Mesodermal cell (in vitro differentiated cells): ENCODE data around the gene CD101.

ENCODE experiments used
- H3K27ac ChIP-seq: 2 replicates; pipeline ENCODE4 v1.7.0; 2013; ENCODE audit warnings: mild to moderate bottlenecking, low read depth, low read length, moderate library complexity; ENCODE audit not compliant: severe bottlenecking
- H3K36me3 ChIP-seq: 2 replicates; pipeline ENCODE4 v1.7.1; 2013; ENCODE audit warnings: mild to moderate bottlenecking, low read length, moderate library complexity; ENCODE audit not compliant: control insufficient read depth, insufficient read depth
- H3K4me1 ChIP-seq: one replicate; pipeline ENCODE4 v1.7.1; 2013; ENCODE audit warnings: mild to moderate bottlenecking, low read length; ENCODE audit not compliant: insufficient read depth, control insufficient read depth, poor library complexity, severe bottlenecking
- H3K4me3 ChIP-seq: 2 replicates; pipeline ENCODE4 v1.7.0; 2013; ENCODE audit warnings: low read length, control low read depth, mild to moderate bottlenecking; ENCODE audit not compliant: insufficient read depth, poor library complexity, severe bottlenecking; ENCODE audit errors: extremely low read depth
- H3K9me3 ChIP-seq: 2 replicates; pipeline ENCODE4 v1.7.1; 2013; ENCODE audit warnings: mild to moderate bottlenecking, low read length, moderate library complexity; ENCODE audit not compliant: control insufficient read depth
- WGBS, 2 experiments: methylation state at CpG; one replicate each; pipeline ENCODE4 v1.1.5; 2013; ENCODE audit warnings: missing lambda C conversion rate in 2 of 2; ENCODE audit not compliant: insufficient coverage in 2 of 2; 5-methylcytosine and 5-hydroxymethylcytosine counted together

CD101 gene

DNA sequence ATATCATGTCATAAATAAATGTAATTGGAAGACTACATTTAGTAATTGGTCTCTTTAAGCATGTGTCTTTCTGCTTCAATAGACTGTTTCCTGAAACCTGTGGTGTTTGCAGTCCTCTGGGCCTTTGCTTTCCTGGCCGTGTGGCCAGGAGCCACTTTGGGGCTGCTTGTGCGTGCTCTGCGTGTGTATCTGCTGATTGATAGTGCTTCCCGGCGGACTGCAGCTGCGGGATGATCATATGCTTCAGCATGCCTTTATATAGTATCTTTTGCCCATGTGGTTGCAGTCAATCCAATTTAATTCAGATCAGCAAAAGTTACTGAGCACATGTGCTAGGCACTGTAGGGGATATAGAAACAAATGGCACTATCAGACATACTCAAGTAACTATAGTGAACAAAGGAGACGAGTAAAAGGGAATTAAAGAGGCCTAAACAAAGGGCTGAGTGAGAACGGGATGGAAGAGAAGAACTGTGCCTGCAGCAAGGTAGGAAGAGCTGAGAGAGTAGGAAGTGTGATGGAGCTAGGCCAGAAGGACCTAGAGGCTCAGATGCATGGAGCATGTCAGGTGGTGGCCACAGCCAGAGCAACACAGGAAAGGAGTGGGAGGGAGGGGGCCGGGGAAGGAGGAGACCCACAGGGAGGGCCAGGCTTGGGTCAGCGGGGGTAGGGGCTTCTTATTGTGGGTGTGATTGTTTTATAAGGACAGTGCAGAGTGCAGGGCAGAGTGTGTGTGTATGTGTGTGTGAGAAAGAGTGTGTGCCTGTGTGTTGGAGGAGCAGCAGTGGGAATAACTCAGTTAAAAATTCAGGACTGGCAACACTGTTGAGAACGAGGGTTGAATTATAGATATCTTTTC lies 31.4 kb downstream of the CD101 start:
- no peak overlapping the region for H3K4me3 ChIP-seq
- 86 to 90% methylated on average over 10 of the region's 11 CpGs for WGBS, 2 experiments
- H3K36me3 ChIP-seq = no peaks in the 10 kb centered on the region
- no peak overlapping the region for H3K27ac ChIP-seq
- no peaks in the 10 kb centered on the region for H3K9me3 ChIP-seq
- H3K4me1 ChIP-seq = no peaks in the 10 kb centered on the region

DNA sequence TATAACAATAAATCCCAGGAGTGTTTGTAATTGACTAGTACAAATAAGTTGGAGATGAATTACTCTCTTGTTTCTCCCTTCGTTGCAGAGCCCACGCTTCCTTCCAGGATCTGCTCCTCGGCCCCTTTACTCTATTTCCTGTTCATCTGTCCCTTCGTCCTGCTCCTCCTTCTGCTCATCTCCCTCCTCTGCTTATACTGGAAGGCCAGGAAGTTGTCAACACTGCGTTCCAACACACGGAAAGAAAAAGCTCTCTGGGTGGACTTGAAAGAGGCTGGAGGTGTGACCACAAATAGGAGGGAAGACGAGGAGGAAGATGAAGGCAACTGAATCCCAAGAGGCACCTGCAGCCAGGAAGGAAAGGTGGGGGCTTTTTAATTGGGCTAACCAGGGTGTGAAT lies 32.2 kb downstream of the CD101 start:
- WGBS, 2 experiments = 85 to 89% methylated on average over 3 to 5 of the region's 7 CpGs
- H3K36me3 ChIP-seq = no peaks in the 10 kb centered on the region
- H3K4me3 ChIP-seq = no peak overlapping the region
- H3K27ac ChIP-seq = no peak overlapping the region
- H3K9me3 ChIP-seq = no peaks in the 10 kb centered on the region
- no peaks in the 10 kb centered on the region for H3K4me1 ChIP-seq

DNA sequence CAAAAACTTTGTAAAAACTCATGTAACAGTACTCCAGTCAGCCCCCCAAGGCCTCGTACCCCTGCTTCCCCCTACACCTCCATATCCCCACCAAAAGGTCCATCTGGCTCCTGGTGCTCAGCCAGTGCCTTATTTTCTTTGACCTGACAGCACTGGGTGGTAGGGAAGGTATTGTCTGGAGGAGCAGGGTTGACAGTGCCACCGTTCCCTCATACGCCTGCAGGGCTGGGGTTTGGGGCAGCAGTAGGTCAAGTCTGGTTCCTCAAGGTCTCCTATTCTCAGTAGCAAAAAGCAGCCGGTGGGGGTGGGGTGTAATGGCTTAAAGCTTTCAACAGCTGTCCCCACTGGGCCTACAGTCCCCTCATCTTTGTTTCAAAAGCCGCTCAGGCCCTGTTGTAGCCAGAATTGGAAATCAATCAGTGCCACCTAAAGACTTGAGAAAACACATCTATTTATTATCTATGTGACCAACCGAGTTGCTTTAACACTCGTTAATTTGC lies 33.3 kb downstream of the CD101 start:
- 80 to 100% methylated on average over 3 to 6 of the region's 7 CpGs for WGBS, 2 experiments
- no peaks in the 10 kb centered on the region for H3K4me1 ChIP-seq
- no peak overlapping the region for H3K4me3 ChIP-seq
- H3K36me3 ChIP-seq = no peaks in the 10 kb centered on the region
- no peak overlapping the region for H3K27ac ChIP-seq
- no peaks in the 10 kb centered on the region for H3K9me3 ChIP-seq

DNA sequence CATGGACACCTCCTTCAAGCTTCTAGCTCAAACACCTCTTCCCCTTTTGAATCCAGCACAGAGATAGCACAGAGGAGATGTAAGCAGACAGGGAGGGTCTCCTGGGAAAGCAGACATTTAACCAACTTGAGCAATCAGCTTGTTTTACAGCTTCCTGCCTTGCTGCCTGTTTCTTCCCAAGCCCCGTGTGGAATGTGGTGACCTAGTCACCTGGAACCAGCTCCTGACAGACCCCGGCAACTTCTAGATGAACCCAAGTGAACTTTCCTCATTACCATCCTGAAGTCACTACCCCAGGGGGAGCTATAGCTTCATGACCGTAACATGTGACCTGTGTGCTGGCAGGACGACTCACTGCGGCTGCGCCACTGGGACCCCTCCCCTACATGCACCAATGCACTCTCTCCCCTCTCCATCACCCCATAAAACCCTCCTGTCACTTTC lies 34.5 kb downstream of the CD101 start:
- H3K4me1 ChIP-seq = no peaks in the 10 kb centered on the region
- H3K9me3 ChIP-seq = no peaks in the 10 kb centered on the region
- no peak overlapping the region for H3K27ac ChIP-seq
- 78 to 92% methylated on average over 5 to 6 of the region's 6 CpGs for WGBS, 2 experiments
- no peaks in the 10 kb centered on the region for H3K36me3 ChIP-seq
- H3K4me3 ChIP-seq = no peak overlapping the region

DNA sequence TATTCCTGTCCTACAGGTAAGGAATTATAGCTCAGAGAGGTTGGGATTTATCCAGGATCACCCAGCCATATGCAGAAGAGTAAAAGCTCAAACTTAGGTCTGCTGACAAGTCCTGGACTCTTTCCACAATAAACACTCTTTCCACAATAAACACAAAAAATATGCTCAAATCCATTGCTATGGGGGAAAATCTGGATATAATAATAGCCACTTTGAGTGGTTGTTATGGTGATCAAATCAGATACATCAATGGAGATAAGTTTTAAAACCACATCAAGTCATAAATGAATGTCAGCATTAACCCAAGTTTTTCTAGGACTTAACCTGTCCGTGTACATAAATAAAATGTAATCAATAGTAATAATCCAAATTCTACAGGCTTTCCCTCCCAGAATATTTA lies 36.2 kb downstream of the CD101 start:
- WGBS, 2 experiments = no CpG with 5 or more reads among the region's 1 CpG
- Histone ChIP-seq H3K4me1 (no peaks in the 10 kb centered on the region), H3K4me3 (no peak overlapping the region), H3K36me3 (no peaks in the 10 kb centered on the region), H3K27ac (no peak overlapping the region), H3K9me3 (no peaks in the 10 kb centered on the region)

DNA sequence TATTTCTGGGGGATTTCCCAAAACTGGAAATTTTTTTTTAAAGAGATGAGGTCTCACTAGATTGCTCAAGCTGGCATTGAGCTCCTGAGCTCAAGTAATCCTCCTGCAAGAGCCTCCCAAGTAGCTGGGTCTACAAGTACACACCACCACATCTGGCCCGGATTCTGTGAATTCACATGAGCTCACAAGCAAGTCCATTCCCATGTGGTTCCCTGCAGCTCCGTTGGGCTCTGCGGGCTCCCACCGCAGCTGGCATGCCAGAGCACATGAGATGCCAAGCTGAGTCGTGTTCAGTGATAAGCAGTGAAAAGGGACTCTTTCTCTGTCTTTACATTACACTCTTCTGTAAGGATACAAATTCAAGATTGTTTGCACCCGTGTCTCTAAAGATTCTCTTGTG lies 36.7 kb downstream of the CD101 start:
- WGBS, 2 experiments = 86 to 93% methylated on average over 4 to 6 of the region's 6 CpGs
- H3K36me3 ChIP-seq = no peaks in the 10 kb centered on the region
- no peaks in the 10 kb centered on the region for H3K9me3 ChIP-seq
- H3K27ac ChIP-seq = no peak overlapping the region
- H3K4me3 ChIP-seq = no peak overlapping the region
- H3K4me1 ChIP-seq = no peaks in the 10 kb centered on the region

- no peaks in the 10 kb centered on the region for H3K36me3 ChIP-seq
- H3K27ac ChIP-seq = no peak overlapping the region
- H3K4me1 ChIP-seq = no peaks in the 10 kb centered on the region
- no peaks in the 10 kb centered on the region for H3K9me3 ChIP-seq
- 81 to 94% methylated on average over 1 of the region's 1 CpG for WGBS, 2 experiments
- H3K4me3 ChIP-seq = no peak overlapping the region
These were observed 42.7 kb downstream of the CD101 start for GRCh38 chr1:117044217-117044616.

- WGBS, 2 experiments = 74 to 83% methylated on average over 2 of the region's 2 CpGs
These were observed 44.1 kb downstream of the CD101 start for GRCh38 chr1:117045644-117046043.

DNA sequence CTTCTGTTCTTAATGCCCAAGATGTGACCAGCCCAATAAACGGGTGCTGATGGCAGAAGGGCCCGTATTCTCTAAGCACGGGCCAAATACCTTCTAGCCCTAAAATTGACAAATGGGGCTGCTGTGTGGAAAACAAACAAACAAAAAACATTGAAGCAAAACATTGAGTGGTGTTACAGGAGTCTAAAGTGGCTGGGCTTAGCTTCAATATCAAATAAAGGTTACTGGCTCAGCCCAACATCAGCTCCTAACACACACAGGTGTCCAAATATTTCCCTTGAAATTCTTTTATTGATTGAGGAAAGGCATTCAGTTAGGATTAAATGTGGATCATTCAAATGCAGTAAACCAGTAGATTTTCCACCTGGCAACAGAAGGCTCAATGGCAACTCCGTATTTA lies 45.2 kb downstream of the CD101 start:
- no peak overlapping the region for H3K27ac ChIP-seq
- no peaks in the 10 kb centered on the region for H3K4me1 ChIP-seq
- WGBS, 2 experiments = 100% methylated on average over 1 to 3 of the region's 4 CpGs
- no peaks in the 10 kb centered on the region for H3K36me3 ChIP-seq
- H3K9me3 ChIP-seq = no peaks in the 10 kb centered on the region
- H3K4me3 ChIP-seq = no peak overlapping the region

More at GRCh38 chr1:117045644-117046043, 44.1 kb downstream of the CD101 start:
- H3K36me3 ChIP-seq = no peaks in the 10 kb centered on the region
- H3K9me3 ChIP-seq = no peaks in the 10 kb centered on the region
- no peak overlapping the region for H3K27ac ChIP-seq
- H3K4me3 ChIP-seq = no peak overlapping the region
- no peaks in the 10 kb centered on the region for H3K4me1 ChIP-seq

- H3K4me3 ChIP-seq = no peak overlapping the region
- no peaks in the 10 kb centered on the region for H3K4me1 ChIP-seq
- 100% methylated on average over 1 of the region's 2 CpGs; no CpG with 5 or more reads in 1 of the 2 experiments for WGBS, 2 experiments
- no peaks in the 10 kb centered on the region for H3K9me3 ChIP-seq
- no peaks in the 10 kb centered on the region for H3K36me3 ChIP-seq
- H3K27ac ChIP-seq = no peak overlapping the region
These were observed 45.7 kb downstream of the CD101 start for GRCh38 chr1:117047271-117047670.

- Histone ChIP-seq H3K9me3 (no peaks in the 10 kb centered on the region), H3K27ac (no peak overlapping the region), H3K4me1 (no peaks in the 10 kb centered on the region), H3K36me3 (no peaks in the 10 kb centered on the region), H3K4me3 (no peak overlapping the region)
- WGBS, 2 experiments = 92 to 97% methylated on average over 3 to 5 of the region's 5 CpGs
These were observed 48.3 kb downstream of the CD101 start for GRCh38 chr1:117049857-117050256.
